ENCODE data around the gene TNNI3. TPM values are rescaled to one million over a fixed set of nuclear protein-coding genes. Genes with fewer than 3 reads are reported as not detected.
"Not testable (repeated sequence)": the region's sequence is repeated elsewhere in the genome, so short reads cannot be mapped to it uniquely, and the experiment has no call there.

Gene TNNI3
- polyA plus RNA-seq, 1 of the 3 experiments (the other 2 are of a cell fraction): 11.4 TPM

DNA sequence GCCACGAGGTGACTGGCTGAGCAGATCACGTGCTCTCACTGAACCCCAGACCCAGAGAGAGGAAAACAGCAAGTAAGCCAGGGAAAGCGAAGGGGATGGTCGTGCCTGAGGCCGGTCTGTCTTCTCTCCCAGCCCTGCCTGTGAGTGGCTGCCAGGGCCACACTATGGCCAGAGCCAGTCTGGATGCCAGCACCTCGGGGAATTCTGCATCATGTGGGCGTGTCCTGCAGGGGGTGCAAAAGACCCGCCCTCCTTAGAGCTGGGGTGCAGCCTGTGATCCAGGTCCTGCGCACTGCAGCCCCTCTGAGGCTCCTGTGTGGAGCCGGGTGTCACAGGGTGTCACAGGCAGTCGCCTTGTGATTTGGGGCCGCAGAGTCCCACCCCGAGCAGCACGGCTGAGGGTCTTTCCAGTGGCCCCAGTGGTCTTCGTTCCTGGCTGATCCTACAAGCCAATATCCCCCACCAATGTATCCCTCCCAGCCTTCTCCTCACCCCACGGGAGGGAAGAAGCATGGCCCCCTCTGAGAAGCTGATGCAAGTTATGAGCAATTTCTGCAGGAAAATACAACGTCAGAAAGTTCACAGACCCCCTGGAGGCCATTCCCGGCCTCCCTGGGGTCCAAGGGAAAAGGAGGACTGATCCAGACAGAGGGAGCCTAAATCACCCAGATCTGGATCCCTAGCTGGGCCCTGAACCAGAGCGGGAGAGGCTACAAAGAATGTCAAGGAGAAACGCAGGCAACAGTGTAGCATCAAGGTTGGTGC, 47.8 kb downstream of the TNNI3 start:
- Histone ChIP-seq H3K9me3 (no peaks in the 10 kb centered on the region), H4K20me1 (ENCODE audit: insufficient read depth) (peaks cover 47% of the 10 kb centered on the region), H3K4me3 (ENCODE audit: low read depth in 2 of 2, low read length in 1 of 2) (no peak overlapping the region), H3K9me2 (no peaks in the 10 kb centered on the region), H3K4me2 (no peak overlapping the region), H3F3A (replicated peaks; ENCODE audit: insufficient read depth) (no peaks in the 10 kb centered on the region), H3K79me2 (ENCODE audit: insufficient read depth) (peaks cover 72% of the 10 kb centered on the region), H3K27ac (ENCODE audit: low read depth in 2 of 2, low read length in 1 of 2) (no peak overlapping the region), H3K36me3 (replicated peaks in 1 of 2; ENCODE audit: control insufficient read depth in 1 of 2, insufficient read depth in 2 of 2, low read length in 1 of 2) (peaks cover 7 to 13% of the 10 kb centered on the region in 2 experiments), H3K27me3 (ENCODE audit: insufficient read depth) (no peaks in the 10 kb centered on the region), H2AFZ (ENCODE audit: low read depth) (no peak overlapping the region), H3K9ac (no peak overlapping the region), H3K4me1 (ENCODE audit: control insufficient read depth in 1 of 2, insufficient read depth in 2 of 2, low read depth in 1 of 2, low read length in 1 of 2) (peaks cover 0 to 10% of the 10 kb centered on the region in 2 experiments; a peak in 1 of 4 replicates)
- DNase-seq: peak; percentile 39
- 94% methylated on average over 18 of the region's 20 CpGs for WGBS (ENCODE audit: low lambda C conversion rate)
- ChIA-PET POLR2A (no interaction called here), CTCF (no interaction called here)
- TF ChIP-seq NRF1 (IDR thresholded peaks at IDR 0.05; ENCODE audit: low read depth, low read length) (no peak), CHD2 (IDR thresholded peaks at IDR 0.05; ENCODE audit: low read length, partially characterized antibody) (no peak), SIN3A (IDR thresholded peaks at IDR 0.05; ENCODE audit: borderline replicate concordance, low read depth, low read length) (no peak), TAF1 (IDR thresholded peaks at IDR 0.05; ENCODE audit: borderline replicate concordance, low read depth, low read length) (no peak), PBX3 (IDR thresholded peaks at IDR 0.05) (no peak), FOSL2 (IDR thresholded peaks at IDR 0.05; ENCODE audit: borderline replicate concordance, low read depth) (no peak), TEAD4 (IDR thresholded peaks at IDR 0.05; ENCODE audit: borderline replicate concordance, insufficient read depth) (no peak), GABPA (IDR thresholded peaks at IDR 0.05; ENCODE audit: low read depth) (no peak), MAX (IDR thresholded peaks at IDR 0.05; ENCODE audit: low read depth) (no peak), FOXJ3 (CRISPR knock-in tag; IDR thresholded peaks at IDR 0.05) (no peak), RAD21 (IDR thresholded peaks at IDR 0.05; ENCODE audit: low read length) (no peak), IRF3 (IDR thresholded peaks at IDR 0.05; ENCODE audit: low read depth, low read length) (no peak)
- TF ChIP-seq, protein P1, sequence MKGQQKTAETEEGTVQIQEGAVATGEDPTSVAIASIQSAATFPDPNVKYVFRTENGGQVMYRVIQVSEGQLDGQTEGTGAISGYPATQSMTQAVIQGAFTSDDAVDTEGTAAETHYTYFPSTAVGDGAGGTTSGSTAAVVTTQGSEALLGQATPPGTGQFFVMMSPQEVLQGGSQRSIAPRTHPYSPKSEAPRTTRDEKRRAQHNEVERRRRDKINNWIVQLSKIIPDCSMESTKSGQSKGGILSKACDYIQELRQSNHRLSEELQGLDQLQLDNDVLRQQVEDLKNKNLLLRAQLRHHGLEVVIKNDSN (IDR thresholded peaks at IDR 0.05; ENCODE audit: borderline replicate concordance, low read depth): no peak

DNA sequence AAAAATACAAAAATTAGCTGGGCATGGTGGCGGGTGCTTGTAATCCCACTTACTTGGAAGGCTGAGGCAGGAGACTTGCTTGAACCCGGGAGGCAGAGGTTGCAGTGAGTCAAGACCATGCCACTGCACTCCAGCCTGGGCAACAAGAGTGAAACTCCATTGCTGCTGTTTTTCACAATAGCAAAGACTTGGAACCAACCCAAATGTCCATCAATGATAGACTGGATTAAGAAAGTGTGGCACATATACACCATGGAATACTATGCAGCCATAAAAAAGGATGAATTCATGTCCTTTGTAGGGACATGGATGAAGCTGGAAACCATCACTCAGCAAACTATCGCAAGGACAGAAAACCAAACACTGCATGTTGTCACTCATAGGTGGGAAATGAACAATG, 50.3 kb downstream of the TNNI3 start:
- Histone ChIP-seq H3K79me2 (ENCODE audit: insufficient read depth) (peaks cover 66% of the 10 kb centered on the region), H4K20me1 (ENCODE audit: insufficient read depth) (peaks cover 23% of the 10 kb centered on the region; the same call in 1 of the 2 replicates), H3K36me3 (replicated peaks in 1 of 2; ENCODE audit: control insufficient read depth in 1 of 2, insufficient read depth in 2 of 2, low read length in 1 of 2) (peaks cover 18 to 22% of the 10 kb centered on the region in 2 experiments)
- H3K9me2 ChIP-seq; H3F3A ChIP-seq (replicated peaks; ENCODE audit: insufficient read depth); H2AFZ ChIP-seq (ENCODE audit: low read depth); H3K4me1 ChIP-seq (ENCODE audit: control insufficient read depth in 1 of 2, insufficient read depth in 2 of 2, low read depth in 1 of 2, low read length in 1 of 2); H3K4me2 ChIP-seq; DNase-seq; H3K9me3 ChIP-seq; H3K27me3 ChIP-seq (ENCODE audit: insufficient read depth); H3K4me3 ChIP-seq (ENCODE audit: low read depth in 2 of 2, low read length in 1 of 2); POLR2A ChIA-PET; H3K27ac ChIP-seq (ENCODE audit: low read depth in 2 of 2, low read length in 1 of 2); H3K9ac ChIP-seq: not testable (repeated sequence)
- 89% methylated on average over 3 of the region's 3 CpGs for WGBS (ENCODE audit: low lambda C conversion rate)
- CTCF ChIA-PET: interaction anchor here (0.7 to 2.1 kb wide), 2 partner anchors 18 to 53 kb away, joined by 3 to 15 read pairs; no protein-coding TSS in a partner anchor

Data from SK-N-SH (cell line).